ENCODE results near the gene PTPRM.
"Not testable (repeated sequence)": the region's sequence is repeated elsewhere in the genome, so short reads cannot be mapped to it uniquely, and the experiment has no call there.

PTPRM gene

GRCh38 chr18:8020132-8020846 lies 453.2 kb downstream of the PTPRM start:
- DNase-seq, result no peak

- no peak for DNase-seq
These were observed 461.9 kb downstream of the PTPRM start for GRCh38 chr18:8029061-8029460.

- no peak for DNase-seq
These were observed 462.6 kb downstream of the PTPRM start for GRCh38 chr18:8029731-8030130.

- no peak for DNase-seq
These were observed 463.1 kb downstream of the PTPRM start for GRCh38 chr18:8030201-8030600.

DNA sequence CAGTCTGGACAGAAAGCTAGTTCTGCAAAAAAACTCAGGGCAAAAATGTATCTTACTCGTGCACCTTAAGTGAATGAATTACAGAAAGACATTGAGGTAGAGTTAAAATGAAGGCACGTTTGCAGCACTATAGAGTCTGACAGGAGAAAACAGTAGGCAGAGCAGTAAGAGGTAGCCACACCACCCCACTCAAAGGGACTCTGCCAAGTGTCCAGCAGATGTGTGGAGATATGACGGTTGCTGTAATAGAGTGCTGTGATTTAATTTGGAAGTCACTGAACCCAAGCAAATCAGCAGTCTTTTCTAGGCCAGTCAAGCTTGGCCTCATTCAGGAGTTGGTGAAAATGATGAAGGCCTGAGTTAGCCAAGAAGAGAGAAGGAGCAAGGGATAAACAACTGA lies 464.4 kb downstream of the PTPRM start:
- no peak for DNase-seq

DNA sequence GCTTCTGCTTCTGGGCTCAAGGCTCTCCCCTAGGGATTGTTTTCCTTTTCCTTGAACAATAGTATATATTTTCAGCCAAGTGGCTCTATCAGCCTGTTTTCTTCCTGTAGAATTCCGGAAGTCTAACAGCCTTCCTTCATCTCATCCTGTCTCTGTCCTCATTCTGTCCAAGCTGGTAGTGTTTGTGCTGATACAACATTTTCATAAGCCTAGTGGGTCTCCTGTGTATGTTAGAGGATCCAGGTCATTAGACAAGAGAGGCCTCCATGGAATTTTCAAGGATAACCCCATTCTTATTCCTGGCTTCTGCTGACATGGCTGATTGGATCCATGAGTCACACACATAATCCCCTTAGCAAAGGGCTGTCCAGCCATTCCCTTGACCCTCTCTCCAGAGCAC lies 467.6 kb downstream of the PTPRM start:
- no peak for DNase-seq

DNA sequence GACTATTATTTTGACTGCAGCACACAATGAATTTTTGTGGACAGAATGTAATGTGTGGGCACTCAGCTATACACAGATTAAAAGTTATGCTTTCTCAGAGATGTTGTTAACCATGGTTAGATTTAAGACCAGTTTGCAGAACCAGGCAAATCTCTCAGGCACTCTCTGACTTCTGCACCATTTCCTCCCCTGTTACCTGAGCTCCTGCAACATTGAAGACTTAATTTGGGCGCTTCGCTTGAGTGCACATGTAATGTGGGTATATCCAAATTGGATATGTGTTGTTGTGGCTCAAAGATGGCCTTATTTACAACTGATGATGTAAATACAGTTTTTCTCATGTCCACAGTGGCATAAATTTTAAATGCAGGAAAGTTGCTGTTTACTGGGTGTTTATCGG lies 469.4 kb downstream of the PTPRM start:
- no peak for DNase-seq

GRCh38 chr18:8037296-8037695 lies 470.2 kb downstream of the PTPRM start:
- no peak for DNase-seq

GRCh38 chr18:8040021-8040420 lies 472.9 kb downstream of the PTPRM start:
- no peak for DNase-seq

- DNase-seq, result no peak
These were observed 474.5 kb downstream of the PTPRM start for GRCh38 chr18:8041526-8042111.

DNA sequence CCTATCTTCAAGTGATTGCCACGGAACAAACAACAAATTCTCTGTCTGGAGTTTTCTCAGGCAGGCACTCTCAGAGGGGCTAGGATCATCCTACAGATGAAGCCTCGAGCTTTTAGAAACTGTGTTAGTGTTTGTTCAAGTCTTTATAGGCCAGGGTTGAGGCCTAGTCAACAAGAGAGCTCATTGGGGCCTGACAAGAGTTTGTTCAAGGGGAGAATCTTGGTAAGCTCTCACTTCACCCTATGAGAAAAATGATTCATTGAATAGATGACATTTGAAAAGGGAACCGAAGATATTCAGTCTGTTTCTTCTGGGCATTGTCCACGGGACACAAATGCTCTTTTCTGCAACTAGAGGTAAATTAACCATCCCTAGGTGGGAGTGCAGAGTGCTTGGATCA lies 476.9 kb downstream of the PTPRM start:
- DNase-seq, result no peak

DNA sequence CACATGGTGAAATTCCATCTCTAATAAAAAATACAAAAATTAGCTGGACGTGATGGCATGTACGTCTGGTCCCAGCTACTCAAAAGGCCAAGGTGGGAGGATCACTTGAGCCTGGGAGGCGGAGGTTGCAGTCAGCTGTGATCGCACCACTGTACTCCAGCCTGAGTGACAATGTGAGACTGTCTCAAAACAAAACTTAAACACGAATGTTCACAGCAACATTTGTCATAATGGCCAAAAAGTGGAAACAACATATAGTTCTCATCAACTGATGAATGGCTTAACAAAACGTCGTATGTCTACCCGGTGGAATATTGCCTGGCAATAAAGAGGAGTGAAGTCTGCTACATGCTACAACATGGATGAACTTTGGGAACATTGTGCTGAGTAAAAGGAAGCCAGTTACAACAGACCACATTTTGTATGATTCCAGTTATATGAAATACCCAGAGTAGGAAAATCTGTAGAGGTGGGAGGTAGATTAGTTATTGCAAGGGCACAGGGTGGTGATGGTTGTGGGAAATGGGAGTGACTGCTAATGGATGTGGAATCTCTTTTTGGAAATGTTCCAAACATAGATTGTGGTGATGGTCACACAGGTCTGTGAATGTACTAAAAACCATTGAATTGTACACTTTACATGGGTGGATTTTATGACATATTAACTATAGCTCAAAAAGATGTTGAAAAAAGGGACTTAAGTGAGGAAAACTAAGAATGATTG lies 478.2 kb downstream of the PTPRM start:
- no peak for DNase-seq

DNA sequence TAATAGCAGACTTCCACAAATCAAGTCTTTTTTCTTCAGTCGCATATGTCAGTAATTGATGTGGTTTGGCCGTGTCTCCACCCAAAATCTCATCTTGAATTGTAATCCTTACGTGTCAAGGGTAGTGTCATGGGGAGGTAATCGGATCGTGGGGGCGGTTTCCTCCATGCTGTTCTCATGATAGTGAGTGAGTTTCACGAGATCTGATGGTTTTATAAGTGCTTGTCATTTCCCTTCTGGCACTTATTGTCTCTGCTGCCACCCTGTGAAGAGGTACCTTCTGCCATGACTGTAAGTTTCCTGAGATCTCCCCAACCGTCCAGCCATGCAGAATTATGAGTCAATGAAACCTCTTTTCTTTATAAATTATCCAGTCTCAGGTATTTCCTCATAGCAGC lies 478.8 kb downstream of the PTPRM start:
- no peak for DNase-seq

DNA sequence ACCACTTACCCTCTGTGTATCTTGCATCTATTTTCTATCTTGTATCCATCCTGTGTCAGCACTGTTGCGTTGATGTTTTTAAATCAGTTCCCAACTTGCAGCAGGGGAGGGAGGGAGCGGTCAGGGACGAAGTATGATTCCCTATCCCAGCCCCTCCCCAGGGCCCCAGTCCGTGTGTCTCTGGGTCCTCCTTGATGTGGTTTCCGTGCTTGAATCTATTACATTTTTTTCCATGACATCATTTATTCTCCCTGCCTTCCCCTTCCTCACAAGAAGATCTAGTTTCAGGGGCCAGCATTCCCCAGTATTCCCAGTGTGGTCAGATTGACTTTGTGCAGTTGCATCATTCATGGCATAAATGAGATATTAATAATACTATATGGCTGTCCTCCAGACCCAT lies 479.3 kb downstream of the PTPRM start:
- DNase-seq, result no peak

DNA sequence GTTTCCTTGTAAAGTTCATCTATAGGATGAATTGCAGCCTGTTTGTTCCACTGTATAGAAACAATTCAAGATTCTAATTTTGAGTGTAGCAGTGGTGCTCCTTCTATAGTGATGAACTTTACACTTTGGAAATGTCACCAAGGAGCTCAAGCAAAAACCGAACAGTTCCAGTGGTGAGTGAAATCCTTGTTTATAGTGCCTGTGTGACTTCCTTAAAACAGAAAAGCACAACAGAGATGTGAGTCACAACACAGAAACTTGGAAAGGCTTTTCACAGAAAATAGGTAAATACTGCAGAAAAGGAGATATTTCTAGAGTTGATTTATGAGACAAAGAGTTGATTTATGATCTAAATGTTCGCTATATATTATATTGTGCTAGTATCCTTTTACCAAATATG lies 482.0 kb downstream of the PTPRM start:
- DNase-seq, result no peak

GRCh38 chr18:8050616-8051329 lies 483.7 kb downstream of the PTPRM start:
- no peak for DNase-seq

- DNase-seq, result no peak
These were observed 484.3 kb downstream of the PTPRM start for GRCh38 chr18:8051453-8051852.

DNA sequence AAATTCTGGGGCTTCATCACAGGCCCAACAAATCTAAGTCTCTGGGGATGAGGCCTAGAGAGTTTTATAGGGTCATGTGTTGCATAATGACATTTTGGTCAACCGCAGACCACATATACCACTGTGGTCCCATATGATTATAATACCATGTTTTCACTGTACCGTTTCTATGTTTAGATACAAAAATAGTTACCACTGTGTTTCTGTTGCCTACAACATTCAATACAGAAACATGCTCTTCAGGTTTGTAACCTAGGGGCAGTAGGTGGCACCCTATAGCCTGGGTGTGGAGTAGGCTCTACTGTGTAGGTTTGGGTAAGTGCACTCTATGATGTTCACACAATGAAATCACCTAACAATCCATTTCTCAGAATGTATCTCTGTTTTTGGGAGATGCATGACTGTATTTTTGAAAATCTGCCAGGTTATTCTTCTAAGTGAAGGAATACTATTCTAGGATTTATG lies 485.2 kb downstream of the PTPRM start:
- no peak for DNase-seq

- no peak for DNase-seq
These were observed 489.6 kb downstream of the PTPRM start for GRCh38 chr18:8056723-8057122.

- not testable (repeated sequence) for DNase-seq
These were observed 496.0 kb downstream of the PTPRM start for GRCh38 chr18:8063152-8063551.

- DNase-seq, result no peak
These were observed 496.6 kb downstream of the PTPRM start for GRCh38 chr18:8063733-8064132.

GRCh38 chr18:8065284-8065683 lies 498.2 kb downstream of the PTPRM start:
- DNase-seq, result no peak

DNA sequence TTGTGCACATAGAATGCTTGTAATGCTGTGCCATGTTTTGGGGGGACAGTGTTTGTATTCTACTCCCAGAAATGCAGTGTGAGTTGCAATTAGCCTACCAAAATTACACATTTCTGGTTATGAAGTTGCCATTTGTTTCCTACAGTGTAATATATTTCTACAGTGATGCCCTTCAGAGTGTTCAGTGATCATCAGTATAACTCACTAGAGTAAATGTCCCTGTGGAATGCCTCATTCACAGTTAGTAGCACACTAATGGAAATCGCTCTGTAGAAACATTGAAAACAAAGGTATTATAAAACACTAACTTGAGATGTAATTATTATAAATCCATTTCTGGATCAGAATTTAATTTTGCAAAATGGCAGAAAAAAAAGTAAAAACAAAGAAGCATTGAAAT lies 498.7 kb downstream of the PTPRM start:
- no peak for DNase-seq

- no peak for DNase-seq
These were observed 502.6 kb downstream of the PTPRM start for GRCh38 chr18:8069708-8070107.

Measured in stimulated activated CD8-positive, alpha-beta memory T cell treated with anti-CD3 and anti-CD28 coated beads, Interleukin-4, amount 100 ng/mL, for 48 hours (primary cell).